K562 (cell line): Measurements from ENCODE around the gene MRPS31. TPM values are rescaled to one million over a fixed set of nuclear protein-coding genes. Genes with fewer than 3 reads are reported as not detected.

ENCODE experiments used
- ATF7 ChIP-seq: fragments of 450-650 bp; IDR thresholded peaks from 2 replicates; pipeline ENCODE4 v1.7.1; 2014; ENCODE audit warnings: mild to moderate bottlenecking, moderate library complexity
- BRF1 ChIP-seq: IDR thresholded peaks from 3 replicates; pipeline ENCODE4 v1.6.1; 2011; ENCODE audit warnings: borderline replicate concordance, mild to moderate bottlenecking; ENCODE audit not compliant: insufficient read length; ENCODE audit errors: extremely low read depth
- CREM ChIP-seq: IDR thresholded peaks from 2 replicates; pipeline ENCODE4 v1.6.1; 2014; ENCODE audit warnings: antibody characterized with exemption, low read depth
- ESRRB ChIP-seq: fragments of 250-450 bp; sonication (Bioruptor Pico); IDR thresholded peaks from 2 replicates; pipeline ENCODE4 v1.5.0; 2020; ENCODE audit warnings: mild to moderate bottlenecking, moderate library complexity, borderline replicate concordance
- ETV6 ChIP-seq, 3 experiments: fragments of 150-350 bp in 1 of 3; sonication (generic) in 1 of 3; formaldehyde crosslinking in 1 of 3; IDR thresholded peaks; 2 replicates each; pipeline versions ENCODE4 v1.6.1 to v1.8.0; 2014 to 2022; ENCODE audit warnings: borderline replicate concordance in 2 of 3, low read depth in 2 of 3, antibody characterized with exemption in 1 of 3, low read length in 1 of 3, mild to moderate bottlenecking in 1 of 3, missing genetic modification reagents in 1 of 3
- KAT7 ChIP-seq: sonication (generic); formaldehyde crosslinking; IDR thresholded peaks from 2 replicates; pipeline ENCODE4 v1.8.0; 2022; ENCODE audit warnings: missing genetic modification reagents, mild to moderate bottlenecking, borderline replicate concordance
- MAFG ChIP-seq: fragments of 450-650 bp; conservative IDR thresholded peaks from 2 replicates; pipeline ENCODE4 v1.6.1; 2016; ENCODE audit warnings: missing genetic modification characterization, missing compliant biosample characterization
- MED1 ChIP-seq: sonication (generic); formaldehyde crosslinking; IDR thresholded peaks from 2 replicates; pipeline ENCODE4 v1.8.1; 2023; ENCODE audit warnings: missing genetic modification reagents, borderline replicate concordance
- NEUROD1 ChIP-seq: fragments of 150-350 bp; IDR thresholded peaks from 2 replicates; pipeline ENCODE4 v1.6.1; 2014; ENCODE audit warnings: borderline replicate concordance, low read length, low read depth; ENCODE audit not compliant: partially characterized antibody
- NR2F6 ChIP-seq: fragments of 450-650 bp; formaldehyde crosslinking; IDR thresholded peaks from 2 replicates; pipeline ENCODE4 v1.4.0; 2020; ENCODE audit warnings: mild to moderate bottlenecking
- RBBP5 ChIP-seq: fragments of 200-600 bp; sonication (generic); IDR thresholded peaks from 2 replicates; pipeline ENCODE4 v1.6.1; 2012; ENCODE audit warnings: borderline replicate concordance, mild to moderate bottlenecking, low read length, control low read depth, inconsistent platforms; ENCODE audit not compliant: insufficient read depth, poor library complexity, severe bottlenecking
- SNIP1 ChIP-seq: fragments of 450-650 bp; IDR thresholded peaks from 2 replicates; pipeline ENCODE4 v1.7.1; 2017; ENCODE audit warnings: low read depth, mild to moderate bottlenecking
- SP1 ChIP-seq: sonication (generic); formaldehyde crosslinking; IDR thresholded peaks from 2 replicates; pipeline ENCODE4 v1.8.1; 2022; ENCODE audit warnings: mild to moderate bottlenecking, missing genetic modification reagents
- TAF9B ChIP-seq: fragments of 450-650 bp; IDR thresholded peaks from 2 replicates; pipeline ENCODE4 v1.6.1; 2018; ENCODE audit warnings: mild to moderate bottlenecking; ENCODE audit not compliant: partially characterized antibody
- TFAM ChIP-seq: fragments of 250-450 bp; sonication (Bioruptor Pico); conservative IDR thresholded peaks from 2 replicates; pipeline ENCODE4 v1.5.0; 2021; ENCODE audit warnings: mild to moderate bottlenecking, moderate library complexity
- TRIM28 ChIP-seq: fragments of 450-650 bp; IDR thresholded peaks from 2 replicates; pipeline ENCODE4 v1.6.1; 2017
- ZNF232 ChIP-seq: sonication (generic); formaldehyde crosslinking; IDR thresholded peaks from 2 replicates; pipeline ENCODE4 v1.8.0; 2022; ENCODE audit warnings: mild to moderate bottlenecking, missing genetic modification reagents
- ZNF436 ChIP-seq: fragments of 250-450, 450-650 bp; sonication (Bioruptor Pico); formaldehyde crosslinking; IDR thresholded peaks from 2 replicates; pipeline ENCODE4 v1.7.0; 2020; ENCODE audit warnings: mild to moderate bottlenecking
- polyA plus RNA-seq, 8 experiments: library from polyadenylated mRNA; depleted of rRNA in 4 of 8; stranded (reverse) in 5 of 8; unstranded in 3 of 8; fragments of >200 nt; fragmentation: Nextera tagmentation in 2 of 8; fragmentation: Illumina TruSeq in 1 of 8; extraction: Ambion mirVana in 2 of 8; extraction: Trizol in 1 of 8; gene quantifications; 2 replicates each; pipeline versions ENCODE4 v1.2.1 to v1.2.3, GENCODE V29; 2011 to 2014; ENCODE audit warnings: inconsistent platforms in 1 of 8, missing spikeins in 1 of 8
- total RNA-seq, 7 experiments: library from RNA; depleted of rRNA in 6 of 7; stranded (reverse); fragments of >200 nt in 6 of 7; fragmentation: Illumina TruSeq in 2 of 7; extraction: Trizol in 2 of 7; gene quantifications; 2 replicates each; pipeline versions ENCODE4 v1.2.1 to v1.2.3, GENCODE V29; 2011 to 2021; ENCODE audit warnings: low replicate concordance in 1 of 7
- TF ChIP-seq, protein P1 (sequence below): fragments of 150-350 bp; conservative IDR thresholded peaks from 2 replicates; pipeline ENCODE4 v1.6.1; 2014; ENCODE audit warnings: low read length
- TF ChIP-seq, protein P2 (sequence below): fragments of 450-650 bp; formaldehyde crosslinking; IDR thresholded peaks from 2 replicates; pipeline ENCODE4 v1.4.0; 2020; ENCODE audit warnings: mild to moderate bottlenecking, moderate library complexity
- TF ChIP-seq, protein P3 (sequence below): fragments of 250-450 bp; sonication (Bioruptor Pico); IDR thresholded peaks from 2 replicates; pipeline ENCODE4 v1.5.0; 2021; ENCODE audit warnings: mild to moderate bottlenecking, moderate library complexity

Gene MRPS31
- total and polyA plus RNA-seq, 9 of the 15 experiments (the other 6 are each of a cell fraction or from before 2014, with no cell fraction given), result 20.3 to 57.8 (median 37.1) TPM

DNA sequence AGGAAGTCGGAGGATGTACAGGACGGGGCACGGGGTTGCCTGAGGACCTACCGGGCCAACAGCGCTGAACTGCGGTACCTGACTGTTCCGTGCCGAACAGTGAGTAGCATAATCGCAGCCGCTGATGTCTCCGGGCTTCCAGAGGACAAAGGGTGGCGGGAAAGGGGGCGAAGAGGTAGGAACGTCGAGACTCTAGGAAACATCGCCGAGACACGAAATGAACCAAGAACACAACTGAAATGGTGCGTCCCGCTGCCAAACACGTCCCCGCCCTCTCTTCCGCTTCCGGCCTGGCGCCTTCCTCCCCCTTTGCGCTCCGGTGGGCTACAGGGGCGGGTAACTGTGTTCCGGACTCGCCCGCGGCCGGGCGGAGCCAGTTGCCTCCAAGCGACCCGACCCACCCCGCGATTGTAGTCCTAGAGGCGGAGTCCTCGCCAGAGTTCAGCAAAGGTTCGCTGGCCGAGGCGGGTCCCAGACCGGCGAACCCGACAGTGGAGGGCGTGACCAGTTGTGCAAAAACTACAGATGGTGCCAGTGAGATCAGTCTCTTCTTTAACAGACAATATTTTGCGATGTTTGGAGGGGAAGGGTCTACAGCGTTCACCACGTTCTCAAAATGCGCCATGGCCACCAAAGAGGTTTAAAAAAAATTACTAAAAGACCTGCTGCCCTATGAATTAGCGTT is at the start of gene MRPS31 (continued):
- TF ChIP-seq MAFG (tag) (no peak), TRIM28 (no peak), CREM (peak; percentile 70; the same call in 1 of the 2 replicates), SP1 (peak; percentile 95), ETV6 (IDR thresholded peaks at IDR 0.05; ENCODE audit: borderline replicate concordance in 1 of 2, low read depth in 2 of 2, low read length in 1 of 2) (peak in 1 of 2 experiments; percentile 24; a peak in 1 of 4 replicates), ETV6 (CRISPR knock-in tag; IDR thresholded peaks at IDR 0.05; ENCODE audit: borderline replicate concordance) (no peak), RBBP5 (peak; percentile 81), ATF7 (peak; percentile 61; the same call in 1 of the 2 replicates), ZNF436 (CRISPR knock-in tag) (no peak), SNIP1 (peak; percentile 71; the same call in 1 of the 2 replicates), ESRRB (CRISPR knock-in tag) (no peak), KAT7 (CRISPR knock-in tag) (no peak; the same call in 1 of the 2 replicates), NEUROD1 (peak; percentile 78), ZNF232 (CRISPR knock-in tag) (no peak), MED1 (CRISPR knock-in tag) (no peak), TAF9B (peak; percentile 77), TFAM (CRISPR knock-in tag) (no peak), NR2F6 (no peak), BRF1 (no peak)
- TF ChIP-seq, protein P1, sequence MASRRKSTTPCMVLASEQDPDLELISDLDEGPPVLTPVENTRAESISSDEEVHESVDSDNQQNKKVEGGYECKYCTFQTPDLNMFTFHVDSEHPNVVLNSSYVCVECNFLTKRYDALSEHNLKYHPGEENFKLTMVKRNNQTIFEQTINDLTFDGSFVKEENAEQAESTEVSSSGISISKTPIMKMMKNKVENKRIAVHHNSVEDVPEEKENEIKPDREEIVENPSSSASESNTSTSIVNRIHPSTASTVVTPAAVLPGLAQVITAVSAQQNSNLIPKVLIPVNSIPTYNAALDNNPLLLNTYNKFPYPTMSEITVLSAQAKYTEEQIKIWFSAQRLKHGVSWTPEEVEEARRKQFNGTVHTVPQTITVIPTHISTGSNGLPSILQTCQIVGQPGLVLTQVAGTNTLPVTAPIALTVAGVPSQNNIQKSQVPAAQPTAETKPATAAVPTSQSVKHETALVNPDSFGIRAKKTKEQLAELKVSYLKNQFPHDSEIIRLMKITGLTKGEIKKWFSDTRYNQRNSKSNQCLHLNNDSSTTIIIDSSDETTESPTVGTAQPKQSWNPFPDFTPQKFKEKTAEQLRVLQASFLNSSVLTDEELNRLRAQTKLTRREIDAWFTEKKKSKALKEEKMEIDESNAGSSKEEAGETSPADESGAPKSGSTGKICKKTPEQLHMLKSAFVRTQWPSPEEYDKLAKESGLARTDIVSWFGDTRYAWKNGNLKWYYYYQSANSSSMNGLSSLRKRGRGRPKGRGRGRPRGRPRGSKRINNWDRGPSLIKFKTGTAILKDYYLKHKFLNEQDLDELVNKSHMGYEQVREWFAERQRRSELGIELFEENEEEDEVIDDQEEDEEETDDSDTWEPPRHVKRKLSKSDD, result no peak
- TF ChIP-seq, protein P2, sequence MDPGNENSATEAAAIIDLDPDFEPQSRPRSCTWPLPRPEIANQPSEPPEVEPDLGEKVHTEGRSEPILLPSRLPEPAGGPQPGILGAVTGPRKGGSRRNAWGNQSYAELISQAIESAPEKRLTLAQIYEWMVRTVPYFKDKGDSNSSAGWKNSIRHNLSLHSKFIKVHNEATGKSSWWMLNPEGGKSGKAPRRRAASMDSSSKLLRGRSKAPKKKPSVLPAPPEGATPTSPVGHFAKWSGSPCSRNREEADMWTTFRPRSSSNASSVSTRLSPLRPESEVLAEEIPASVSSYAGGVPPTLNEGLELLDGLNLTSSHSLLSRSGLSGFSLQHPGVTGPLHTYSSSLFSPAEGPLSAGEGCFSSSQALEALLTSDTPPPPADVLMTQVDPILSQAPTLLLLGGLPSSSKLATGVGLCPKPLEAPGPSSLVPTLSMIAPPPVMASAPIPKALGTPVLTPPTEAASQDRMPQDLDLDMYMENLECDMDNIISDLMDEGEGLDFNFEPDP (CRISPR knock-in tag), result no peak
- TF ChIP-seq, protein P3, sequence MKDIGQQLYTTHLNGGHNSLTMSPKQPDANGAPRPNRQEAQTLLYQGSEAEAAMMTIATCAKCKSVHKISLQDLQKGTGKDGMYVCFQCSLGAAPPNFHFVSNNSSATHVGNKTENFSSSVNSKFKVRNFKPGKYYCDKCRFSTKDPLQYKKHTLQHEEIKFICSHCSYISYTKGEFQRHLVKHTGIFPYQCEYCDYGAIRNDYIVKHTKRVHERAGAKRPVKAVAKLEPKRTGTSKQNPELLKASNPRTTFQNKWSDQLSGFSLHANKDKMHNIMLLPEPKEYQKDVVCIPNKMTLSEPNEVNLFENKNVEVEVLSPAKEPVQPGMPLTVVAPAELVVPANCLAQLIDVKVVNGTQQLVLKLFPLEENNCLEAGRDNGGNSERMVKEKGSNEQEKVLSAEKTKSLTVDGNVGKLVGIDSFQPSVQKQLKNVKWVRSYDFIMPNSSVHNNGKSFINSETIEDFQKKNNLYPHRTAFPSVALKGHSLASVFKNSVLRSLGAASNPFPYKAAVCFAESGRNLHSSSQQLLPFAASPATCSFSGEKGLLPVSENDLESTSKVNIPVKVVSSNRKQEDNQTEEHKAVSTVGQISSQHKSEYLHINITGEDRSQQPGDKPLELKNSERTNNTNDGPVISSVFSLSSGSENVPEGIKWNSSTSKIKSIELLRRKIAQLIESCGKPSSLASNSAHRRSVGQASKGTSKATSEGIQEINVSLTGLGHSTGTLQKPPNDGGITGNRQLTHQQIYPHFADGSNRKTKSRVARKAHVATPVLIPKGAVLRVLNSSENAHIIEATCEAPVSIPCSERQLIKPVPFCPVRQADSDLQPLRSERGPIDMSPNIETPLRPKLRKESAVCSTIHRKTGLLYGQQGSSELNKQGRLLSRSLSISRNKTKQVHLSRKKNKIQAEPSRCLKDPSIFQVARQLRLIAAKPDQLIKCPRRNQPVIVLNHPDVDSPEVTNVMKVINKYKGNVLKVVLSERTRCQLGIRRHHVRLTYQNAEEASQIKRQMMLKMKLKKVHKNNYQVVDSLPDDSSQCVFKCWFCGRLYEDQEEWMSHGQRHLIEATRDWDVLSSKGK, result no peak
